Left cardiac atrium (tissue), 4 donors: ENCODE results near the gene ARHGAP22. TPM values are rescaled to one million over a fixed set of nuclear protein-coding genes. Genes with fewer than 3 reads are reported as not detected.
A peak's percentile ranks its signal among the peaks of the same experiment; 100 is the strongest.

Experiments used
- ATAC-seq, 2 donors: fragments of 200-7000 bp; cut with Tn5 transposase; one replicate each; pipeline ENCODE4 v1.9.1; 2020; ENCODE audit warnings: mild to moderate bottlenecking in 2 of 2, moderate library complexity in 2 of 2
- DNase-seq: peaks from one replicate; pipeline ENCODE4 v3.0.0-alpha.2; 2020
- intact Hi-C, 2 donors: fragments of 100-400 bp; cut with DNase I; formaldehyde crosslinking; loops; one replicate each; pipeline versions ENCODE4 v1.14.1 to v1.15.1; 2022 to 2023
- total RNA-seq, 2 donors: library from RNA; stranded (reverse); fragmentation: NEBNext Ultra II Directional; extraction: Animal tissue kit (Norgen Biotek cat#: 25700); gene quantifications; one replicate each; pipeline ENCODE4 v1.2.1, GENCODE V29; 2021
- donor health status: DM: no; HTN: yes; CAD: no.
- donor health status: DM: no; HTN: yes; CAD: no; lungs with severe emphysema.
- donor health status: DM: yes; HTN: yes; CAD: no.
- donor health status: Dilated cardiomyopathy.

Gene ARHGAP22
- total RNA-seq, 2 donors from 2014 or later, result 4.7 to 6.0 TPM

DNA sequence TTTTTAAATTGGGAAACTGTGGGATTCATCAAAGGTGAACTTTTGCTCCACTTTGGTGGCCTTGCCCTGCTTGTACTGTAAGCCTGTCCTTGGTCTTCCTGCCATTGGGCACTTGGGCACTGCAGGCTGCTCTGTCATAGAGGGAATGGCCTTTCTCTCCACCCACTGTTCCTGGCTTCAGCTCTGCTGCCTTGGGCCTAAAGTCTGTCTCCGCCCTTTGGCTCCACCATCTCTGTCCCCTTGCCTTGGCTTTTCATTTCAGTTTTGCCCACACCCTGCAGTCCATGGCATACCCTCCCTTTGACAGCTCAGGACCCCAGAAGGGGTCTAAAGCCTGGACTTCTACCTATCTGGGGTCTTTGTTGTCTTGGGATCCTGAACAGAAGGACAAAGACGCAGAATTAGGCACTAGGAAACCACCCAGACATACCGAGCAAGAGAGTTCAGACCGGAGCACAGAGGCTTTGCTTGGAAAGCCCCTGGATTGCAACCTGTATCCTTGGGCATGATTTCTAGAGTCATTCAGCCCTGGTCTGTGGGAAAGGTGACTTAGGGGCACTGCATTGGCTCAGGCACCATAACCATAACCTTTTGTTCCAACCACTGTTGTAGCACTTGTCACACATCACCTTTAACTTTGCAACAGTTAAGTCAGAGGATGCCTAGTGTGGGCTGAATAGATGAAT, 5.2 kb upstream of the ARHGAP22 start:
- intact Hi-C loops, result no loop called here
- DNase-seq, result no peak

DNA sequence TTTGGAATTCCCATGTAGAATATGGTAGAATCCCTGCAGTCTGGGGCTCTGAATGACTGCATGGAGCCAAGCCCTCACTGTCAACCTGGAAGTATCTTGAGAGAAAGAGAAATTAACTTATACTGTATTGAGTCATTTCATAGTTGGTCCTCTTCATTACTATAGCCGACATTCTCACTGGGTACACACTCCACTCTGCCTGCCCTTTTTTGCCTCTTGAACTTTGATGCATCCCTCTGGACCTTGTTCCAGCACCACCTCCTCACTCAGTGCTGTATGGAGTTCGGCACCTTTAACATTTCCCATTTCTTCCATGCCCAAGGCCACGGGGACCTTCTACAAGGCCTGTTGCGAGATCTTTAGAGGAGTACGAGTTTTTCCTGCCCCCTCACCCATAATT, 4.6 kb upstream of the ARHGAP22 start:
- no peak for DNase-seq
- intact Hi-C loops, result no loop called here
- ATAC-seq, result no peak

More for the DNA sequence above, 5.2 kb upstream of the ARHGAP22 start:
- no peak for ATAC-seq

DNA sequence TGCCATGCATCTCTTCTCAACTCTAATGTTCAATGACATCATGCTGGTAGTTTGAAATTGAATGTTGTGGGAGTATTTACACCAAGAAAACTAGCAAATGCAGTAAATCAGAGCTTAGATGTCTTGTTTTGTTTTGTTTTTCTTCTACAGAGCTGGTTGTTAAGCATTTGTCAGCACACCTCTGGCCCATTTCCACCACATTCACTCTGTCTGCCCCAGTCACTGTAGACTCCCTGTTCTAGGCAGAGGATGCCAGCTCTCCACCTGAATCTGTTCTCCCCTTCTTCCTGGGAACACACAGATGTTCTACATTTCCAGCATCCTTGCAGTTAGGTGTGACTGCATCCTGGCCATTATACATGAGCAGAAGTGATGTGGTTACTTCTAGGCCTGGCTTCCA, 4.1 kb upstream of the ARHGAP22 start:
- no peak for DNase-seq
- ATAC-seq, result no peak
- intact Hi-C loops, result no loop called here

DNA sequence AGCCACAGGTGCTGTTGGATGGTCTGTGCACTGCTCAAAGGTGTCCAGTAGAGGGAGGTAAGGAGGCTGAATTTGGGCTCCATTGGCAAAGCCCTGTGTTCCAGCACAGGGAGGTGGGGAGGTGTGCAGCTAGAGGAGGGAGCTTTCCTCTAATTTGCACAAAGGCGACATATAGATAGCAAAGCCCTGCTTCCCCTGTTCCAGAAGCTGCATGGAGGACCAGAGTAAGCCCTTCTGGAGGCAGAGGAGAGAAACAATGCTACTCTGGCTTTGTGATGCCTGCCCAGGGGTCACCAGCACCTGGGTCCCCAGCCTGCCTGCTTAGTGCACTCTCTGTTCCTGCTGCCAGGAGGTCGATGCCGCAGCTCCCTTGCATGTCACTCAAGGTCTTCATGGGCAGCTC, 3.4 kb upstream of the ARHGAP22 start:
- ATAC-seq, result peak in 1 of 2 donors; percentile 31

DNA sequence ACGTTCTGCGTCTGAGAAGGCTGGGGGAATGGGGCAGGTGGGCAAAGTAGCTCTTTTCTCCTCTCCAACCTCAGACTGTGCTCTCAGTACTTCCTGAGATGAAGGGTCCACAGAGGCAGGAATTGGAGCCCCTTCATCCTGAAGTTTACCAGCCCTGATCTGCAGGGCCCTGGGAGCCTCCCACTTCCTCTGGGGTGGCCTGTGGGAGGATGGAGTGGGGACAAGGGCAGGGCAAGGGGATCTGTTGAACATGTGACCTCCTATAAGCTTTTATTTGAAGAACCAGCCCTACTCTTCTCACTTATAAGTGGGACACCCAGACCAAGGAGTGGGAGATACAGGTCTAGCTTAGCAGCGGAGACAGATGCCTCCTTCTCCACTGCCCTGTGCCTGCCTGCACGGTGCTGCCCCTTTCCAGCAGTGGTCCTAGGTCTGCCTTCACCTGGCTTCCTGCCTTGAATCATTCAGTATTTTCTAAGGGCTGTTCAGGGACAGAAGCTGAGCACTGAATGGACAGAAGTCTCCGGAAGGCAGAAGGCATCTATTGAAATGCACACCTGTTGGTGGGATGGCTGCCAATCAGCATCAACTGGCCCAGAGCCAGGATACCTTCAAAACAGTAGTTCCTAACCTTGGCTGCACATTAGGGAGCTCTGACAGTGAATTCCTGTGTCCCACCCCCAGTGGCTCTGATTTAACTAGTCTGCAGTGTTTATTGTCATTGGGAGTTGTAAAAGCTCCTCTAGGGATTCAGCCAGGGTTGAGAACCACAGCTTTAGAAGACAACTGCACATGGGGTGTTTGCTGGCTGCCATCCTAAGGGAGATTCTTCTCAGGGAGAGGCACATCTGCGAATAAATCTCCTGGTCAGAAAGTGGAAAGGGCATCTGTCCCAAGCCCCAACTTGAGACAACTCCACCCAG, 2.7 kb upstream of the ARHGAP22 start:
- intact Hi-C loops, result no loop called here
- no peak for ATAC-seq
- no peak for DNase-seq

More for the DNA sequence above, 3.4 kb upstream of the ARHGAP22 start:
- DNase-seq, result no peak
- intact Hi-C loops, result no loop called here

DNA sequence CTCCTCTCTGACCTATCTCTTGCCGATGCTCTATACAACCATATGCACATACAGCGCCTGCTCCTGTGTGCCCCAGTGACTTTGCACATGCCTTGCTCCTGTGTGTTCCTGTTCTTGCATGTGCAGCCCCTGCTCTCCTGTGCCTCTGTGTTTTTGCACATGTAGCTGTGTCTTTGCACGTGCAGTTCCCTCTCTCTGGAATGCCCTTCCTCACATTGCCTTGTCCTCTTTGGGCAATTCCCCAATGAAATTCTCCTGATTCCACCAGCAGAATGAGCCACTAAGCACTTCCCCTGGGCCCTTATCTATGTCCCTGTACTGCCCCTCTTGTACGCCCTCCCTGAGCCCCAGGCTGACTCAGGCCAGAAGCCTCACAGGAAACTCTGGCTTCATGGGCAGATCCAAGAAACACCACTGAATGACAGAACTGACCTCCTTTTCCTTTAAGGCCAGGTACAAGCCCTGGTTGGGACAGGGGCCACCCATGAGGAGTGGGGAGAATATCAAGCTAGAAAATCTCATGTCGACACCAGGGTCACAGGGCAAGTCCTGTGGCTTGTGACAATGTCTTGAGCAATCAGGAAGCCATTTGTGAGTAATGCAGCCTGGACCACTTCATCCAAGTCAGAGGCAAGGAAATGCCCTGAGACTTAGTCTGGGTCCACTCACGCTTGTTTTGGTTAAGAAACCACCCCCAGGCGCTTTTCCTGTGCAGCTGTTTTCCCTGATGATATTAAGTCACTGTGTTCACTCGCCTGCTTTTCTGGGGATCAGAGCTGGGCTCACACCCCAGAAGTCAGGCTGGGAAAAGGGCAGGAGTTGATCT, 1.9 kb upstream of the ARHGAP22 start:
- intact Hi-C loops, result no loop called here
- ATAC-seq (peak; percentile 43 to 65), DNase-seq (peak; percentile 55)

DNA sequence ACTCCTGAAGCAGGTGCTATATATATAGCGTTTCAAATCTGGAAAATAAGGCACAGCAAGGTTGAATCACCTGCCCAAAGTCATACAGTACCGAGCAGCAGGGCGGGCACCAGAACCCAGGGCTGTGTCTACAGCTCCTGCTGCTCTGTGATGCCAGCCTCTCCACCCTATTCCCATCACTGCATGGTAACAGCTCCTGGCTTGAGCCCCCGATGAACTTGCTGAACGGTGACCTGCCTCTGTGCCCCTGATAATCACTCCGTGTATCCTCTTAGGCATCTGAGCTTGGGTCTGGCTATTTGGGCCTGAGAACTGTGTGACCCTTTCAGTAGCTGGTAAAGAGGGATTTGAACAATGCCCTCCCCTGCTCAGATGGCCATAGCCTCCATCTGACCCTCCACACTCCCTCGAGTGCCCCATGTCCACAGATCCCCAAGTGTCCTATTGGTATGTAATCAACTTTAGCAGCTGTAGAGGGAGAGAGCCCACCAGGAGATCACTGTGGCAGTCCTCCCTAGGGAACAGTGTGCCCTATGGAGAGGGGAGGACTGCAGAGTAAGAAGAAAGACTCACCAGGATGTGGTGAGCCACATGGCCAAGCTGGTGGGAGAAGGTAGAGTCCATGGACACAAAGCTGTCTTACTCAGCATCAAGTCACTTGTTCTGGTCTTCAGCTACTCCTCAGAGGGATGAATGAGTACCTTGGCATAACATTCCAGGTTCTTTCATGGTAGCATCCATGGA, 1.1 kb upstream of the ARHGAP22 start:
- intact Hi-C loops, result no loop called here
- DNase-seq (no peak), ATAC-seq (no peak)

DNA sequence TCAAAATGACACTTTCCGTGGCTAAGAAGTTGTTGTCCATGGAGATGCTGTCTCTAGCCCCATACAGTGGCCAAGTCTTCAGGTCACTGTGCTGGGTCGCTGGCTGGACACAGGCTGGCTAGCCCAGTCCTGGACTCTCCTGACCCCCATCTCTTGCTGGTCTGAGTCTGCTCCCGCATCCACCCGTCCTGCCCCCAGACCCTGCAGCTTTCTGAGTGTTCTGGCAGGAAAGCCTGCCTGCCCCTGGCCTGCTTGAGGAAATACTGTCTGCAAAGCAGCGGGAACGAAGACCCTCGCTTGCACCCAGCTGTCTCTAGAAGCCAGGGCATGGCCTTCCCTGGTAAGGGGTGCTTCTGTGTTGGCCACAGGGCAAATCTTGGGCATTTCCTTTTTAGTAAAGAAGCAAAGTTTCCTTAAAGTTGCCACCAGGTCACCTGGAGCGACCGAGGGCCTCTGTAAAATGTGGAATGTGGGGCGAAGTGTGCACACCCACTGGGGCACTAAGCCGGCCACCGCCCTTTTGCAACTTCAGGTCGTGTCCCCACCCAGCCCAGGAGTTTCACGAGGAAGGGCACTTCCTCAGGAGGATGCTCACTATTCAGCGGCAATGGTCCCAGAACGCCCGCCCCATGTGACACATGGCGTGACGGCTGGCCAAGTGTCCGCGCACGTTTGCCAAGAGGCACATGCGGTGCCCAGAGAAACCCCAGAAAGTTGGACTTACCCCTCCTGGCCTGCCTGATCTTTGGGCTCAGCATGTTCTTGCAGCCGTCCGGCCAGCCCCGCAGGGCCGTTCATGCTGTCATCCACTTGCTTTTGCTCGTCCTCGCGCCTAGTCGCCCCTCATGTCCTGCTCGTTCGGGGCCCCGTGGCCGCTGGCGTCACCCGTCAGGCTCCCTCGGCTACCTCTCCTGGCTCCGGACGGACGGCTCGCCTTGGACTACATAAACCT, 558 bp downstream of the ARHGAP22 start:
- peak; percentile 38 to 53 for ATAC-seq
- peak; percentile 54 for DNase-seq
- intact Hi-C loops, result no loop called here

DNA sequence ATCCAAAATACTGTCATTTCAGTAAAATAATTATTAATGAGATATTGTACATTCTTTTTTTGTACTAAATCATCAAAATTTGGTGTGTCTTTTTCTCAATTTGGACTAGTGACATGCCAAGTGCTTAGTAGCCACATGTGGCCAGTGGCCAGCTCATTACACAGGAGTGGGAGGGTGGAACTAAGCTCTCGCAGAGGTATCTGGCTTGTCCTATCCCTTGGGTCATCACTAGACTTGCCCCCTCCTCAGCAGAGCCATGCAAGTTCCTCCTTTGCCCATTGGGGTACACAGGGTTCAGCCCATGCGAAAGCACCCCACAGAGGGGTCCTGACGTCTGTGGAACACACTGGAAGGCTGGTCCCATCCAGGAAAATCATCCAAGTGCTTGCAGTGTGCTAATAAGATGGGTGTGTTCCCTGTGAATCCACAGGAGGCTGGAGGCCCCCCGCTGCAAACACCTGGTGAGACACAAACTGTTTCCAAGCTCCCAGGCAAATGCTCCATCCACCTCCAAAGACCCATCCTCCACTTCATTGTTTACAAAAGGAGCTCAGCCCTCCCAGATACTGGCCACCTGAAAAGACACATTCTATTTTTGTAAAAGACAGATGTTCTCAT, 1.3 kb downstream of the ARHGAP22 start:
- DNase-seq (no peak), ATAC-seq (no peak)

DNA sequence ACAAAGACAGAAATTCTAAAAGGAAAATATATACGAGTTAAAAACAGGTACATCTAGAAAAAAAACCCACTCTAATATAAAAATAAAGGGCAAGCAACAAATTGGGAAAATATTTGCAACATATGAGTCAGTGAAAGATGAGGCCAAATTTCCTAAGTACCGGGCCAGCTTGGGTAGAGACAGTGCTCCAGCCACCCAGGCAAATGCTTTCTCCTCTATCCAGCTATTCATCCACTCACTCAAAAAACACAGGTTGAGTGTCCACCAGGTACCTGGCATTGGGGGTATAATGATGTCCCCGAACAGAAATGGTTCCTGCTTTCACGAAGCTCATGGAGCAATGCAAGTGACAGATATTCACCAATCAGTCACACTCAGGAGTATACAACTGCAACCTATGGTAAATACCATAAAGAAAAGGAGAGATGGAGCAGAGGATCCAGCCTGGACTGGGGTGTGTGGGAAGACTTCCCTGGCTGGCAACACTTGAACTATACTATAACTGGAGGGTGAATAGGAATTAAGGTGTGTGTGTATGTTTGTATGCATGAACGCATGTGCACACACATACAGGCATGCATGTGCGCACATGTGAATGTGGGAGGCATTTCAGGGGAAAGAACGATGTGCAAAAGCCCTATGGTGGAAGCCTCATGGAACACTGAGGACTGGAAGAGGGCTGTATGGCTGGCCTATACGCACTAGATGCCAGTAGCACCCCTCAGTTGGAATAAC, 2.3 kb downstream of the ARHGAP22 start:
- intact Hi-C loops, result no loop called here
- ATAC-seq, result no peak
- DNase-seq, result no peak

More for the DNA sequence above, 1.3 kb downstream of the ARHGAP22 start:
- intact Hi-C loops, result no loop called here

DNA sequence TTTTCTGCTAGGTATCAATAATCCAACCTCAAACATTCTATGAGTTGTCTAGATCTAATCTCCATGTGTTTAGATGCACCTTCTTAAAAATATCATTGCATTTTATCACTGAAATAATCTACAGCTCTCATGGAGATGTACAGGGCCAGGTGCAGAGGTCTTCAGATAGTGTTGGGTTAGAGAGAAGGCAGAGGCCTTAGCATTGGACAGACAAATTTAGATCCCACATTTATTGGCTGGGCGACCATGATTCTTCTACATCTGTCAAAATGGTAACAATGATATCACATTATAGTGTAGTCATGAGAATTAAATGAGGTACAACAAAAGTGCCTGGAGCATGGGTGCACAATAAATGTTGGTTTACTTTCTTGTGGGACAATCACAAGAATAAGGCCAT, 3.1 kb downstream of the ARHGAP22 start:
- intact Hi-C loops, result no loop called here
- ATAC-seq, result no peak
- no peak for DNase-seq

DNA sequence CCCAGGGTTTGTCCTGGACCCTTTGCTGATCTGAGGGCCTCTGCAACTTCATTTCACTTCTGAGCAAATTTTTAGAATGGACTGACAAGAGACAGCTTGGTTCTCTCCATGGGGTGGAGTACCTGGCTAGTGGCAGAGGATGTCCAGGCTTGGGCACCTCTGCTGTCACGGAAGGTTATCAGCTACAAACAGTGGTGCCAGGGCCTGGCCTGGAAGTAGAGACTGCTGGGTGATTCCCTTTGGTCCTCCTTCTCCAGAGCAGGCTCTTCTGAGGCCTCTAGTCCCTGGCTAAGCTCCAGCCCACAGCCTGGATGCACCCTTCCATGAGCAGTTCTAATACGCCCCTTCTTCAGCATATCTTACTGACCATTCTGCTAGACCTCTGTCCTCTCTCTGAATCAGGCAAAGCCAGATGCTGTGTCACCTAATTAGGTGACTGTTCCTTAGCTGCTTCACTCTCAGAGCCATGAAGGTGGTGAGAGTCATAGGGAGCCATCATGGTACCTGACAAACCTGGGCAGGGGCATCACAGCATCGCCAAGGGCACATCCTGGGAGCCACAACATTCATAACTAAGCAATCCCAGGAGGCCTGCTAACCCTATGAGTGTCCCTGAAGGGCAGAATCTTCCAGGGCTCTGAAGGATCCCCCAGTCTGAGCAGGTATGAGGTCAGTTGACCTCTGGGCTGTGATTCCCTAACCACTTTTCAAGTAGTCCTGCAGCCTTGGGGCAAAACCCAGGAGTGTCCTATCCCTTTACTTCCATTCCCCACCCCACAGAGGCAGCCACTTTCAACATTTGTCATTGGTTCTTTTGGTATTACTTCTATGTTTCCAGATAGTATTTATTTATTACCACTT, 4.0 kb downstream of the ARHGAP22 start:
- no peak for DNase-seq
- no peak for ATAC-seq
- intact Hi-C loops, result no loop called here

DNA sequence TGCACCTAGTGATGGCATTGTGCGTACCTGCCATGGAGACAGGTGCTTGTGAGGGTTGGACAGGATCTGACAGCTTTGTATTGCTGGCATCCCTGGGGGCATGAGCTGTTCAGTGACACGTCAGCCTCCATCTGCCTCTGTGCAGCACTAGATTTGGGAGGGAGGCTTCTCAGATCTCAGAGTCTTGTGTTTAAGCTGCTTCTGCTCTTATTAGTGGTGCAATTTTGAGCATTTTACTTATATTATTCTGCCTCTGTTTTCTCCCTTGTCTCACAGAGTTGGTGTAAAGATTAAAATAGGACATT, 5.1 kb downstream of the ARHGAP22 start:
- DNase-seq (no peak), ATAC-seq (no peak)
- intact Hi-C loops, result no loop called here

DNA sequence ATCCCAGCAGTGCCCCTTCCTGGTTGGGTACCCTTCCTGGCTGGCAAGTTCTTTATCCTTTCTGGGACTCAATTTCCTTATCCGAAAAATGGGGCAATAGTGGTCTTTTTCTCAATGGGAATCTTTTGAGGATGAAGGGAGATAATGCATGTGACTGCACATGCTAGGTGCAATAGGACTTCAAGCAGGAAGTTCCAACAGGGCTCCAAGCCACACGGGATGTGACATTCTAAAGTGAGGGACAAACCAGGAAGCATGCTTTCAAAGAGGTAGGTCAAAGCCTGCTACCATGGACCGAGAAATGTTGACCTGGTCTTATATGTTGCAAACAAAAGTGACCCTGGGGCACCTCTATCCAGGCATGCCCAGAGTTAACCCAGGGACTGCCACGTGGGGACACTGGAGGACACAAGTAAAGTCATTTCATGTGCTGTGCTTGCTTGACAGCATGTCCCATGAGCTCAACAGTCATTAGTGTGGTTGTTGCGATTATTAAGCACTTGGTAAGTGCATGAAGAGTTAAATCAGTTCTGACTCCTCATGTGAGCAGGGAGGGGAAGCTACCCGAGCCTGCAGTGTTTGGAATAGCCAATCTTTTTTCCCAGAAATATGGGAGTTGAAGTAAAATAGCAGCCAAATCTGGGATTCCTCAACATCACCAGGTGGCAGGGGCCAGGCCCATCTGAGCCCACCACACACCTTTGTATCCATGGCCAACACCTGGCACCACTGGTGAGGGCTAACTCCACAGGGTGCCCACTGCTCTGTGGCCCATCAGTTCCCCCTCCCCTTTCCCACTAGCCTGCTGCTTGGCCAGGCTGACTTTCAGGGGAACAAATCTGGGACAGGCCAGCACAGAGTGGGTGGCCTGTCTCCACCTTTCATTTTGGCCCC, 5.7 kb downstream of the ARHGAP22 start:
- intact Hi-C loops, result no loop called here
- no peak for ATAC-seq
- no peak for DNase-seq
